Lung (tissue), 12 donors: ENCODE results near the gene PPP1R15A. TPM values are rescaled to one million over a fixed set of nuclear protein-coding genes. Genes with fewer than 3 reads are reported as not detected.

Source experiments
- ATAC-seq: fragments of 200-7000 bp; cut with Tn5 transposase; one replicate; pipeline ENCODE4 v1.9.1; 2020; ENCODE audit warnings: moderate number of reproducible peaks; ENCODE audit not compliant: insufficient read depth, low FRiP score
- DNase-seq, 3 donors: peaks; one replicate each; pipeline ENCODE4 v3.0.0-alpha.2; 2013 to 2017
- H3K27ac ChIP-seq, 2 donors: one replicate each; pipeline ENCODE4 v1.5.1; 2013; ENCODE audit warnings: mild to moderate bottlenecking in 2 of 2, moderate library complexity in 2 of 2, control low read depth in 1 of 2, inconsistent platforms in 1 of 2, low read depth in 1 of 2, low read length in 1 of 2
- H3K27me3 ChIP-seq, 3 donors: one replicate each; pipeline ENCODE4 v1.5.1; 2013; ENCODE audit warnings: low read length in 2 of 3; ENCODE audit not compliant: control insufficient read depth in 3 of 3, insufficient read depth in 3 of 3
- H3K36me3 ChIP-seq, 4 donors: one replicate each; pipeline ENCODE4 v1.5.1; 2013; ENCODE audit warnings: low read length in 4 of 4, mild to moderate bottlenecking in 1 of 4, moderate library complexity in 1 of 4; ENCODE audit not compliant: control insufficient read depth in 4 of 4, insufficient read depth in 4 of 4
- H3K4me1 ChIP-seq, 5 donors: one replicate each; pipeline ENCODE4 v1.5.1; 2013; ENCODE audit warnings: low read length in 5 of 5, mild to moderate bottlenecking in 2 of 5, moderate library complexity in 1 of 5; ENCODE audit not compliant: control insufficient read depth in 5 of 5, insufficient read depth in 5 of 5
- H3K4me3 ChIP-seq: one replicate; pipeline ENCODE4 v1.5.1; 2013; ENCODE audit warnings: mild to moderate bottlenecking, control low read depth, moderate library complexity
- H3K9ac ChIP-seq, 2 donors: one replicate each; pipeline ENCODE4 v1.5.1; 2013; ENCODE audit warnings: low read length in 2 of 2, control low read depth in 1 of 2; ENCODE audit not compliant: insufficient read depth in 1 of 2
- H3K9me3 ChIP-seq, 4 donors: one replicate each; pipeline ENCODE4 v1.5.1; 2013; ENCODE audit warnings: low read length in 3 of 4, mild to moderate bottlenecking in 1 of 4, moderate library complexity in 1 of 4; ENCODE audit not compliant: control insufficient read depth in 4 of 4, insufficient read depth in 3 of 4
- WGBS, 2 donors: extraction: QIAGEN DNeasy Blood & Tissue Kit; methylation state at CpG; one replicate each; pipeline ENCODE4 v1.1.7; 2013; 5-methylcytosine and 5-hydroxymethylcytosine counted together
- polyA plus RNA-seq, 2 donors: library from polyadenylated mRNA; stranded (reverse); fragments of 200-250 nt; gene quantifications; one replicate each; pipeline ENCODE4 v1.2.1, GENCODE V29; 2013
- total RNA-seq, 2 donors: library from RNA; depleted of rRNA in 1 of 2; stranded (reverse); fragments of >200 nt in 1 of 2; gene quantifications; one replicate each; pipeline ENCODE4 v1.2.1, GENCODE V29; 2014 to 2021
- TF ChIP-seq, protein P1 (sequence below): IDR thresholded peaks from 2 replicates; pipeline ENCODE4 v1.5.1; 2012; ENCODE audit warnings: mild to moderate bottlenecking; ENCODE audit errors: control extremely low read depth, extremely low read depth
- donor health status: control.
- donor health status: control.
- donor health status: Bipolar disorder and iron deficiency.
- donor health status: healthy.
- donor health status: DM: yes; HTN: yes; CAD: no.

PPP1R15A gene
- total and polyA plus RNA-seq, 4 donors = 101 to 208 (median 153) TPM

DNA sequence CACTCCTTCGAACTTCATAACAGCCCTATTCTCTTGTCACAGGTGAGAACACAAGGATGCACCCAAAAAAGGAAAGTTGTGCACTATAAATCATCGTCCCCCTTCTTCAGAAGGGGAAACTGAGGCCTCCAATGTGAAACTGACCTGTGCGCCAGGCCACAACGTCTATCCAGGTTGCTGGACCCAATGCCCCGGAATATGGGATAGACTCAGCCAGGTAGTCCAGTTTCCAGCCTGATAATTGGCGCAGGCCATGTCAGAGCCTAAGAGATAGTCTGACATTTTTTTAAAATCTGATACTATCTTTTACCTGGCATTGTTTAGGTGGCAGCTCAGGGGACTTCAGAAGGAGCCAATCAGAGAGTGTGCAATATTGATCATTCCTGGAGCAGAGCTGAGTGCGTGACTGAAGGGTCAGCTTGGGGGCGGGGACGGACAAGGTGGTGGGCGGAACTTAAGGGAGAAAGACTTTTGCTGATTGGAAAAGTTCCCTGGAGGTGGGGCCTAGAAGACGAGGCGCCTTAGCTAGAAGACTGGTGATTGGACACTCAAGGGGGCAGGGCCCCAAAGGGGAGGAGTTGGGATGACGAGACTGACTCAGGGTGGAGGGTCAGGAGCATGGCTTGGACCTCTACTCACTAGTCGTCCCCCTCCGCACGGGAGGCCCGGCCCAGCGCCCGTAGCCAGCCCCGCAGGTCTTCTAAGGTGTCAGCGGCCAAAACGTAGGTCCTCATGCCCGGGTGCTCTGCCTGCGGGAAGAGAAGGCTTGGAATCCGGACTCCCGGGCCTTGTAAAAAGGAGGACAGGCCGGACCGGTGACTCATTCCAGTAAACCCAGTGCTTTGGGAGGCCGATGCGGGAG, 12.3 kb upstream of the PPP1R15A start:
- Histone ChIP-seq H3K9ac (peak overlapping the region in 1 of 2 donors; percentile 16), H3K4me1 (no peaks in the 10 kb centered on the region), H3K27ac (peak overlapping the region in 1 of 2 donors; percentile 28), H3K27me3 (no peaks in the 10 kb centered on the region), H3K36me3 (no peaks in the 10 kb centered on the region), H3K9me3 (no peaks in the 10 kb centered on the region), H3K4me3 (no peak overlapping the region)
- ATAC-seq (peak; percentile 63), DNase-seq (peak; percentile 34 to 44 (median 41))
- 68 to 83% methylated on average over 30 of the region's 30 CpGs for WGBS, 2 donors
- TF ChIP-seq, protein P1, sequence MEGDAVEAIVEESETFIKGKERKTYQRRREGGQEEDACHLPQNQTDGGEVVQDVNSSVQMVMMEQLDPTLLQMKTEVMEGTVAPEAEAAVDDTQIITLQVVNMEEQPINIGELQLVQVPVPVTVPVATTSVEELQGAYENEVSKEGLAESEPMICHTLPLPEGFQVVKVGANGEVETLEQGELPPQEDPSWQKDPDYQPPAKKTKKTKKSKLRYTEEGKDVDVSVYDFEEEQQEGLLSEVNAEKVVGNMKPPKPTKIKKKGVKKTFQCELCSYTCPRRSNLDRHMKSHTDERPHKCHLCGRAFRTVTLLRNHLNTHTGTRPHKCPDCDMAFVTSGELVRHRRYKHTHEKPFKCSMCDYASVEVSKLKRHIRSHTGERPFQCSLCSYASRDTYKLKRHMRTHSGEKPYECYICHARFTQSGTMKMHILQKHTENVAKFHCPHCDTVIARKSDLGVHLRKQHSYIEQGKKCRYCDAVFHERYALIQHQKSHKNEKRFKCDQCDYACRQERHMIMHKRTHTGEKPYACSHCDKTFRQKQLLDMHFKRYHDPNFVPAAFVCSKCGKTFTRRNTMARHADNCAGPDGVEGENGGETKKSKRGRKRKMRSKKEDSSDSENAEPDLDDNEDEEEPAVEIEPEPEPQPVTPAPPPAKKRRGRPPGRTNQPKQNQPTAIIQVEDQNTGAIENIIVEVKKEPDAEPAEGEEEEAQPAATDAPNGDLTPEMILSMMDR = no peak

- no peak for ATAC-seq
- TF ChIP-seq, protein P1 = no peak
- Histone ChIP-seq H3K27ac (no peak overlapping the region), H3K4me1 (peaks cover 0 to under 1% (median 0%) of the 10 kb centered on the region in 5 donors), H3K9ac (no peak overlapping the region), H3K9me3 (no peaks in the 10 kb centered on the region), H3K27me3 (no peaks in the 10 kb centered on the region), H3K36me3 (peaks cover 0 to 3% (median 0%) of the 10 kb centered on the region in 4 donors), H3K4me3 (no peak overlapping the region)
- WGBS, 2 donors = 88 to 94% methylated on average over 18 of the region's 18 CpGs
- no peak for DNase-seq
Measured at GRCh38 chr19:48861313-48861712, 10.9 kb upstream of the PPP1R15A start.

GRCh38 chr19:48862827-48863226, 9.4 kb upstream of the PPP1R15A start:
- H3K9ac ChIP-seq = no peak overlapping the region
- no peak overlapping the region for H3K27ac ChIP-seq
- H3K27me3 ChIP-seq = no peaks in the 10 kb centered on the region
- WGBS, 2 donors = 74 to 86% methylated on average over 7 of the region's 7 CpGs
- no peaks in the 10 kb centered on the region for H3K9me3 ChIP-seq
- DNase-seq (no peak), ATAC-seq (no peak)
- peaks cover 0 to 16% (median 0%) of the 10 kb centered on the region in 5 donors for H3K4me1 ChIP-seq
- TF ChIP-seq, protein P1 = no peak
- no peak overlapping the region for H3K4me3 ChIP-seq
- H3K36me3 ChIP-seq = peaks cover 0 to 3% (median 0%) of the 10 kb centered on the region in 4 donors
